ENCODE results near the gene ICAM1.

GRCh38 chr19:10299545-10300458 is 28.9 kb downstream of the ICAM1 start:
- TF ChIP-seq CTCF (IDR thresholded peaks at IDR 0.05) (no peak), POLR2AphosphoS5 (IDR thresholded peaks at IDR 0.05) (no peak), POLR2A (IDR thresholded peaks at IDR 0.05) (no peak), EP300 (IDR thresholded peaks at IDR 0.05) (no peak)
